Endothelial cell of umbilical vein (primary cell): ENCODE results near the gene SH2D3C.
A peak's percentile ranks its signal among the peaks of the same experiment; 100 is the strongest.

Source experiments
- CTCF ChIP-seq, 2 donors: IDR thresholded peaks; 1 replicate in 1 of 2; 2 replicates in 1 of 2; pipeline ENCODE4 v1.5.1; 2011; ENCODE audit warnings: low read length in 2 of 2, mild to moderate bottlenecking in 2 of 2, moderate library complexity in 2 of 2, control low read depth in 1 of 2, inconsistent platforms in 1 of 2, low read depth in 1 of 2; ENCODE audit not compliant: insufficient read depth in 1 of 2; ENCODE audit errors: extremely low read depth in 1 of 2
- EZH2 ChIP-seq: IDR thresholded peaks from 2 replicates; pipeline ENCODE4 v1.6.1; 2012; ENCODE audit warnings: borderline replicate concordance, low read depth, mild to moderate bottlenecking, moderate library complexity, low read length, inconsistent platforms; ENCODE audit not compliant: severe bottlenecking
- FOS ChIP-seq: IDR thresholded peaks from 2 replicates; pipeline ENCODE4 v1.6.1; 2011; ENCODE audit warnings: mild to moderate bottlenecking, low read length, moderate library complexity, borderline replicate concordance; ENCODE audit not compliant: insufficient read depth
- POLR2A ChIP-seq: IDR thresholded peaks from 2 replicates; pipeline ENCODE4 v1.6.1; 2012; ENCODE audit warnings: low read depth, mild to moderate bottlenecking, control low read depth, low read length
- POLR2AphosphoS5 ChIP-seq: IDR thresholded peaks from 2 replicates; pipeline ENCODE4 v1.6.1; 2012; ENCODE audit warnings: low read depth, mild to moderate bottlenecking, control low read depth, low read length, moderate library complexity; ENCODE audit not compliant: insufficient read depth

- TF ChIP-seq EZH2 (no peak), CTCF (IDR thresholded peaks at IDR 0.05; ENCODE audit: extremely low read depth in 1 of 2, insufficient read depth in 1 of 2, low read depth in 1 of 2, low read length in 2 of 2) (no peak), POLR2AphosphoS5 (peak; percentile 57), FOS (no peak), POLR2A (peak; percentile 67)
Measured at GRCh38 chr9:127812011-127812410, 33.5 kb upstream of the SH2D3C start.
